ENCODE measurements around the gene ADGRG1. TPM values are rescaled to one million over a fixed set of nuclear protein-coding genes. Genes with fewer than 3 reads are reported as not detected.

ADGRG1 gene
- total and polyA plus RNA-seq, 2 experiments from 2014 or later: 45.9 to 58.0 TPM

DNA sequence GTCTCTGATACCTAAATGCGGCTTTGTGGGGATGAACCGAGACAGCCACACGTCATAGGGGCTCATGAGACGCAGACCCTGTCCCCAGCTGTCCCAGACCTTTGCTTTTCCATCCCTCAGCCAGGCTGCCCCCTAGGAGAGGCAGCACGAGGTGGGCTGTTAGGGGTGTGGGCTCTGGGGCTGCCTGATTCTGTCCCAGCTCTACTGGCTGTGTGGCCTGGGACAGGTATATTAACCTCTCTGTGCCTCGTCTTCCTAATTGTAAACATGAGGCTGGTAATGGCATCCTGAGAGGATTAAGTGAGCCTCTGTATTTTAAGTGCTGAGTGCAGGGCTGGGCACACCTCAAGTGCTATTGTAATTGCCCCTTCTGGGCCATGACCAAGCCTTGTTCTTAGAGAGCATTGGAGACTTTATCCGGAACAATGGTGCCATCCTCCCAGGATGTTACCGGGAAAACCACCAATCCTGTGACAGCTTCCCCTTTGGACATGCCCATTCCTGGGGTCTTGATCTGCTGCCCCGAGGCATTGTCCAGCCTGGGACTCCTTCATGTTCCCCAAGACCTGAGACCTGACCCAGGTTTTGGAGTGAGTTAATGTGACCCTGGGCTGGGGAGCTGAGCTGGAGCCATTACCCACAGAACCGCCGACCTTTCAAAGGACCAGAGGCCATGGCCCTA is 5.1 kb downstream of the ADGRG1 start:
- 92% methylated on average over 11 of the region's 11 CpGs for WGBS (ENCODE audit: low lambda C conversion rate, missing lambda C conversion rate)
- no peak for DNase-seq (ENCODE audit: low spot score)
- no peaks in the 10 kb centered on the region for H4K20me1 ChIP-seq (ENCODE audit: insufficient read depth, poor library complexity, severe bottlenecking)

DNA sequence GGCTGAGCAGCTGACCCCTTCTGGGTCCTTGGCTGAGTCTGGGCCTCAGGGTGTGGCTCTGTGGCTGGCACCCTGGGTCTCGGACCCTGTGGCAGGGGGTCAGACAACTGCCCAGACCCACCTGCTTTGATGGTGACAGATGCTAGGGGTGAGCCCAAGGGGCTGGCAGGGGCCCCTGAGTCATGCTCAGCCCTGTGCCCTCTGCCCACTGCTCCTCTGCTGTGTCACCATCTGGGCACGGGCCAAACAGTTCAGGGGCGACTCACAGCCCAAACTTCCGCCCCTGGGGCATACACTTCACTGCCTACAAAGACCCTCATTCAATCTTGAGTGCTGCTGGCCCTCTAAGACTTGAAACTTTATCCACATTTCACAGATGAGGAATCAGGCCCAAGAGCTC is 5.7 kb downstream of the ADGRG1 start:
- H3K4me3 ChIP-seq: no peak overlapping the region
- TF ChIP-seq, protein P1, sequence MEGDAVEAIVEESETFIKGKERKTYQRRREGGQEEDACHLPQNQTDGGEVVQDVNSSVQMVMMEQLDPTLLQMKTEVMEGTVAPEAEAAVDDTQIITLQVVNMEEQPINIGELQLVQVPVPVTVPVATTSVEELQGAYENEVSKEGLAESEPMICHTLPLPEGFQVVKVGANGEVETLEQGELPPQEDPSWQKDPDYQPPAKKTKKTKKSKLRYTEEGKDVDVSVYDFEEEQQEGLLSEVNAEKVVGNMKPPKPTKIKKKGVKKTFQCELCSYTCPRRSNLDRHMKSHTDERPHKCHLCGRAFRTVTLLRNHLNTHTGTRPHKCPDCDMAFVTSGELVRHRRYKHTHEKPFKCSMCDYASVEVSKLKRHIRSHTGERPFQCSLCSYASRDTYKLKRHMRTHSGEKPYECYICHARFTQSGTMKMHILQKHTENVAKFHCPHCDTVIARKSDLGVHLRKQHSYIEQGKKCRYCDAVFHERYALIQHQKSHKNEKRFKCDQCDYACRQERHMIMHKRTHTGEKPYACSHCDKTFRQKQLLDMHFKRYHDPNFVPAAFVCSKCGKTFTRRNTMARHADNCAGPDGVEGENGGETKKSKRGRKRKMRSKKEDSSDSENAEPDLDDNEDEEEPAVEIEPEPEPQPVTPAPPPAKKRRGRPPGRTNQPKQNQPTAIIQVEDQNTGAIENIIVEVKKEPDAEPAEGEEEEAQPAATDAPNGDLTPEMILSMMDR (IDR thresholded peaks at IDR 0.05; ENCODE audit: poor library complexity): no peak
- TF ChIP-seq EZH2 (IDR thresholded peaks at IDR 0.05; ENCODE audit: borderline replicate concordance): no peak
- no peak for TF ChIP-seq EZH2phosphoT487 (IDR thresholded peaks at IDR 0.05; ENCODE audit: low read depth, severe bottlenecking, unreplicated experiment)
- 91% methylated on average over 4 of the region's 4 CpGs for WGBS (ENCODE audit: low lambda C conversion rate, missing lambda C conversion rate)
- H3K36me3 ChIP-seq (replicated peaks; ENCODE audit: insufficient read depth, low read depth): no peaks in the 10 kb centered on the region
- H4K20me1 ChIP-seq (ENCODE audit: insufficient read depth, poor library complexity, severe bottlenecking): no peaks in the 10 kb centered on the region
- no peaks in the 10 kb centered on the region for H3K9me3 ChIP-seq (ENCODE audit: low read depth)
- H3K4me2 ChIP-seq: no peak overlapping the region
- H2AFZ ChIP-seq: no peak overlapping the region
- peaks cover 37% of the 10 kb centered on the region for H3K4me1 ChIP-seq (ENCODE audit: insufficient read depth)
- DNase-seq (ENCODE audit: low spot score): no peak
- no peaks in the 10 kb centered on the region for H3K27me3 ChIP-seq
- peak overlapping the region; percentile 92 for H3K27ac ChIP-seq
- peaks cover 37% of the 10 kb centered on the region for H3K79me2 ChIP-seq
- H3K9me2 ChIP-seq (replicated peaks; ENCODE audit: insufficient read depth): no peaks in the 10 kb centered on the region

More for the DNA sequence above, 5.1 kb downstream of the ADGRG1 start:
- peaks cover 36% of the 10 kb centered on the region for H3K4me1 ChIP-seq (ENCODE audit: insufficient read depth)
- no peaks in the 10 kb centered on the region for H3K27me3 ChIP-seq
- no peak overlapping the region for H2AFZ ChIP-seq
- H3K4me3 ChIP-seq: no peak overlapping the region
- H3K4me2 ChIP-seq: no peak overlapping the region
- no peaks in the 10 kb centered on the region for H3K9me3 ChIP-seq (ENCODE audit: low read depth)
- no peaks in the 10 kb centered on the region for H3K36me3 ChIP-seq (replicated peaks; ENCODE audit: insufficient read depth, low read depth)
- H3K79me2 ChIP-seq: peaks cover 42% of the 10 kb centered on the region
- TF ChIP-seq EZH2 (IDR thresholded peaks at IDR 0.05; ENCODE audit: borderline replicate concordance) (no peak), EZH2phosphoT487 (IDR thresholded peaks at IDR 0.05; ENCODE audit: low read depth, severe bottlenecking, unreplicated experiment) (no peak)
- TF ChIP-seq, protein P1 (IDR thresholded peaks at IDR 0.05; ENCODE audit: poor library complexity): no peak
- no peak overlapping the region for H3K27ac ChIP-seq
- H3K9me2 ChIP-seq (replicated peaks; ENCODE audit: insufficient read depth): no peaks in the 10 kb centered on the region

DNA sequence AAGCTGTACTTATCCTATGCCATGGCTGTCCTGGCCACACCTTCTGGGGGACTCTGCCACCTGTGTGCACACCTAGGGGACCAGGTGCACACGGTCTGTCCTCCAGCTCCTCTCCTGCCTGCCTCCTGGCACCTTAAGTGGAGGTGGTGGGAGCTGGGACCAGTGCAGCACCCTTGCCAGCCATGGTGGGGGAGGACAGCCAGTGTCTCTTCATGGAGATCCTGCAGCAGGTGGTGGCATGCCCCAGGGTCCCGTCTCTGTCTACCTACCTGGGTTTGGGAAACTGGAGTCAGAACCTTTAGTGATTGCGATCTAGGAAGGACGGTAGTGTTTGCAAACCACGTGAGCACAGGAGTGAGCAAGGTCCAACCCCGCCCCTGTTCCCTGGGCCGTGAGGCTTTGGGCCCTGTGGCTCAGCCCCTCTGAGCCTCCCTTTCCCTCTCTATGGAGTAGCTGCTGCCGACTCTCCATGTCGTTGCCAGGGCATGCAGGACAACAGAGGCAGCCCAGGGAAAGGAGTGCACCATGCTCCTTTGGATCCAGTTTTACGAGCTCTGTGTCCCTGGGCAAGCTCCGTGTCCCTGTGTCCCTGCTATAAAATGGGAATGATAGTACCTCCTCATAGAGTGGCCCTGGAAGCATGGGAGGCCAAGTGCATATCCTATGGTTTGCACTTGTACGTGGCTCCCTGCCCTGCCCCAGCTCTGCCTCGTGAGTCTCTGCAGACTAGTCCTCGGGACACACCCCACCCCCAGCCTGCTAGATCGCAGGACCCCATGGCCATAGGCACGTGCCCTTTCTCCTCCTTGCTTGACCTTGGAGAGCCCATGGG is 7.1 kb downstream of the ADGRG1 start:
- peaks cover 40% of the 10 kb centered on the region for H3K4me1 ChIP-seq (ENCODE audit: insufficient read depth)
- TF ChIP-seq, protein P1 (IDR thresholded peaks at IDR 0.05; ENCODE audit: poor library complexity): no peak
- TF ChIP-seq EZH2phosphoT487 (IDR thresholded peaks at IDR 0.05; ENCODE audit: low read depth, severe bottlenecking, unreplicated experiment) (no peak), EZH2 (IDR thresholded peaks at IDR 0.05; ENCODE audit: borderline replicate concordance) (no peak)
- peak overlapping the region; percentile 92 for H3K27ac ChIP-seq
- H4K20me1 ChIP-seq (ENCODE audit: insufficient read depth, poor library complexity, severe bottlenecking): no peaks in the 10 kb centered on the region
- H3K79me2 ChIP-seq: peaks cover 33% of the 10 kb centered on the region
- DNase-seq (ENCODE audit: low spot score): peak; percentile 85
- no peak overlapping the region for H3K4me3 ChIP-seq
- no peaks in the 10 kb centered on the region for H3K9me3 ChIP-seq (ENCODE audit: low read depth)
- no peak overlapping the region for H2AFZ ChIP-seq
- WGBS (ENCODE audit: low lambda C conversion rate, missing lambda C conversion rate): 42% methylated on average over 16 of the region's 16 CpGs
- peak overlapping the region; percentile 63 for H3K4me2 ChIP-seq
- H3K9me2 ChIP-seq (replicated peaks; ENCODE audit: insufficient read depth): no peaks in the 10 kb centered on the region
- no peaks in the 10 kb centered on the region for H3K36me3 ChIP-seq (replicated peaks; ENCODE audit: insufficient read depth, low read depth)
- no peaks in the 10 kb centered on the region for H3K27me3 ChIP-seq
